HG03060 (cell line): Measurements from ENCODE around the gene FNDC10.

Experiments used
- ATAC-seq: cut with Tn5 transposase; IDR thresholded peaks from one replicate; pipeline ENCODE4 v1.9.1; 2021; ENCODE audit warnings: low read depth, moderate number of reproducible peaks; ENCODE audit not compliant: unreplicated experiment

The FNDC10 gene

GRCh38 chr1:1551524-1552262 is 48.2 kb downstream of the FNDC10 start:
- no peak for ATAC-seq

GRCh38 chr1:1550591-1551432 is 49.1 kb downstream of the FNDC10 start:
- no peak for ATAC-seq

- no peak for ATAC-seq
These were observed 49.8 kb downstream of the FNDC10 start for GRCh38 chr1:1550087-1550486.

- ATAC-seq, result no peak
These were observed 51.3 kb downstream of the FNDC10 start for GRCh38 chr1:1548591-1548990.
